Gastroesophageal sphincter (tissue), 4 donors: ENCODE measurements around the gene GDPD5. TPM values are rescaled to one million over a fixed set of nuclear protein-coding genes. Genes with fewer than 3 reads are reported as not detected.
A peak's percentile ranks its signal among the peaks of the same experiment; 100 is the strongest.

Source experiments
- ATAC-seq: fragments of 150-250 bp; one replicate; pipeline ENCODE4 v1.9.1; 2016; ENCODE audit warnings: mild to moderate bottlenecking, moderate library complexity
- H3K27ac ChIP-seq, 4 donors: fragments of 200-600 bp; sonication (generic) in 3 of 4; 1 replicate in 3 of 4; 2 replicates in 1 of 4; pipeline ENCODE4 v1.5.1; 2016 to 2019
- H3K27me3 ChIP-seq: fragments of 200-600 bp; sonication (generic); one replicate; pipeline ENCODE4 v1.5.1; 2019
- H3K36me3 ChIP-seq, 2 donors: fragments of 200-600 bp; sonication (generic); one replicate each; pipeline ENCODE4 v1.5.1; 2019; ENCODE audit warnings: control low read depth in 1 of 2
- H3K4me1 ChIP-seq, 3 donors: fragments of 200-600 bp; sonication (generic); 1 replicate in 2 of 3; 2 replicates in 1 of 3; pipeline ENCODE4 v1.5.1; 2016 to 2019; ENCODE audit warnings: control low read depth in 2 of 3
- H3K4me3 ChIP-seq, 2 donors: fragments of 200-600 bp; sonication (generic); one replicate each; pipeline ENCODE4 v1.5.1; 2019; ENCODE audit warnings: mild to moderate bottlenecking in 1 of 2, moderate library complexity in 1 of 2
- H3K9me3 ChIP-seq, 3 donors: fragments of 200-600 bp; sonication (generic); one replicate each; pipeline ENCODE4 v1.5.1; 2017 to 2019; ENCODE audit warnings: control low read depth in 2 of 3
- CTCF ChIP-seq, 4 experiments: fragments of 200-600 bp in 2 of 4; fragments of 450-650 bp in 2 of 4; sonication (generic) in 1 of 4; IDR thresholded peaks; one replicate each; pipeline ENCODE4 v1.5.1; 2017 to 2019; ENCODE audit warnings: antibody characterized with exemption in 4 of 4, mild to moderate bottlenecking in 2 of 4, moderate library complexity in 2 of 4
- EP300 ChIP-seq: sonication (generic); formaldehyde crosslinking; IDR thresholded peaks from one replicate; pipeline ENCODE4 v1.6.1; 2017; ENCODE audit warnings: antibody characterized with exemption, mild to moderate bottlenecking
- POLR2A ChIP-seq, 2 donors: fragments of 450-650 bp; IDR thresholded peaks; one replicate each; pipeline ENCODE4 v1.6.1; 2017; ENCODE audit warnings: antibody characterized with exemption in 2 of 2, mild to moderate bottlenecking in 2 of 2, moderate library complexity in 1 of 2
- POLR2AphosphoS5 ChIP-seq: sonication (generic); formaldehyde crosslinking; IDR thresholded peaks from one replicate; pipeline ENCODE4 v1.6.1; 2017; ENCODE audit warnings: antibody characterized with exemption
- WGBS, 2 donors: methylation state at CpG; one replicate each; pipeline ENCODE4 v1.1.5; 2018; ENCODE audit warnings: low coverage in 1 of 2; 5-methylcytosine and 5-hydroxymethylcytosine counted together
- total RNA-seq, 4 donors: library from RNA; depleted of rRNA; stranded (reverse); fragments of >200 nt; gene quantifications; one replicate each; pipeline ENCODE4 v1.1.0, GENCODE V29; 2016

The GDPD5 gene
- total RNA-seq, 4 donors from 2014 or later: 3.8 to 9.3 (median 6.4) TPM

GRCh38 chr11:75454987-75455386, 70.8 kb downstream of the GDPD5 start:
- Histone ChIP-seq H3K4me1 (no peaks in the 10 kb centered on the region), H3K36me3 (no peaks in the 10 kb centered on the region), H3K4me3 (no peak overlapping the region), H3K27me3 (peaks cover 15% of the 10 kb centered on the region), H3K27ac (no peak overlapping the region), H3K9me3 (no peaks in the 10 kb centered on the region)
- TF ChIP-seq POLR2AphosphoS5: no peak
- 95 to 97% methylated on average over 3 of the region's 5 CpGs for WGBS, 2 donors
- ATAC-seq: no peak

- Histone ChIP-seq H3K9me3 (no peaks in the 10 kb centered on the region), H3K27me3 (peaks cover 20% of the 10 kb centered on the region), H3K4me1 (no peaks in the 10 kb centered on the region), H3K4me3 (no peak overlapping the region), H3K27ac (no peak overlapping the region), H3K36me3 (no peaks in the 10 kb centered on the region)
- peak; percentile 12 for TF ChIP-seq POLR2AphosphoS5
- TF ChIP-seq EP300: no peak
- peak; percentile 43 for ATAC-seq
- WGBS, 2 donors: 63 to 71% methylated on average over 7 to 8 of the region's 9 CpGs
These were observed 71.7 kb downstream of the GDPD5 start for GRCh38 chr11:75453916-75454655.

- Histone ChIP-seq H3K27ac (no peak overlapping the region), H3K36me3 (no peaks in the 10 kb centered on the region), H3K4me1 (no peaks in the 10 kb centered on the region), H3K4me3 (no peak overlapping the region), H3K27me3 (peaks cover 20% of the 10 kb centered on the region), H3K9me3 (no peaks in the 10 kb centered on the region)
- TF ChIP-seq POLR2A (IDR thresholded peaks at IDR 0.05) (no peak), CTCF (IDR thresholded peaks at IDR 0.05) (peak in 2 of 4 experiments; percentile 17 to 43)
- ATAC-seq: no peak
- WGBS, 2 donors: 65 to 69% methylated on average over 4 to 5 of the region's 46 CpGs
These were observed 74.6 kb downstream of the GDPD5 start for GRCh38 chr11:75450826-75451821.

- H3K4me1 ChIP-seq: peaks cover 0 to 4% (median 0%) of the 10 kb centered on the region in 3 donors
- H3K27ac ChIP-seq: no peak overlapping the region
- H3K27me3 ChIP-seq: peaks cover 24% of the 10 kb centered on the region
- no peaks in the 10 kb centered on the region for H3K36me3 ChIP-seq
- ATAC-seq: no peak
- H3K9me3 ChIP-seq: no peaks in the 10 kb centered on the region
- no peak overlapping the region for H3K4me3 ChIP-seq
- TF ChIP-seq CTCF (IDR thresholded peaks at IDR 0.05): no peak
- no peak for TF ChIP-seq EP300
- TF ChIP-seq POLR2A (IDR thresholded peaks at IDR 0.05): no peak
- TF ChIP-seq POLR2AphosphoS5: no peak
- WGBS, 2 donors: no CpG with 5 or more reads among the region's 7 CpGs
These were observed 75.5 kb downstream of the GDPD5 start for GRCh38 chr11:75450236-75450635.

- H3K9me3 ChIP-seq: no peaks in the 10 kb centered on the region
- peaks cover 0 to 4% (median 0%) of the 10 kb centered on the region in 3 donors for H3K4me1 ChIP-seq
- peaks cover 24% of the 10 kb centered on the region for H3K27me3 ChIP-seq
- WGBS, 2 donors: 87 to 100% methylated on average over 1 to 5 of the region's 11 CpGs
- H3K27ac ChIP-seq: no peak overlapping the region
- TF ChIP-seq EP300 (no peak), CTCF (IDR thresholded peaks at IDR 0.05) (no peak), POLR2AphosphoS5 (no peak), POLR2A (IDR thresholded peaks at IDR 0.05) (no peak)
- H3K36me3 ChIP-seq: no peaks in the 10 kb centered on the region
- H3K4me3 ChIP-seq: no peak overlapping the region
- ATAC-seq: no peak
These were observed 76.0 kb downstream of the GDPD5 start for GRCh38 chr11:75449776-75450175.
